HCT116 (cell line): ENCODE data around the gene LCE2B. TPM values are rescaled to one million over a fixed set of nuclear protein-coding genes. Genes with fewer than 3 reads are reported as not detected.

Experiments
- ATAC-seq: fragments of 200-7000 bp; cut with Tn5 transposase; 2 replicates; pipeline ENCODE4 v1.9.1; 2020; ENCODE audit warnings: mild to moderate bottlenecking, moderate library complexity
- BruUV-seq: library from RNA; stranded (reverse); fragments of 400-500 nt; replicated peaks from 2 replicates; lab custom pipeline; 2021; lab: Mats Ljungman, UMichigan
- CTCF ChIA-PET: fragments of 300-600 bp; sonication (Branson Sonifier 250); formaldehyde crosslinking; loops from one replicate; lab custom pipeline; 2021; ENCODE audit warnings: antibody characterized with exemption; lab: Charles Lee
- POLR2A ChIA-PET: fragments of 300-600, 350-600 bp; sonication (Branson Sonifier 250); formaldehyde crosslinking; loops from one replicate; lab custom pipeline; 2021; ENCODE audit warnings: antibody characterized with exemption; lab: Charles Lee
- RAD21 ChIA-PET, 2 experiments: fragments of 300-600 bp; sonication (Branson Sonifier 250); formaldehyde crosslinking; loops; one replicate each; lab custom pipeline; 2023; ENCODE audit warnings: low total read pairs in 2 of 2; ENCODE audit not compliant: uncharacterized antibody in 2 of 2, unreplicated experiment in 2 of 2, low non-redundant PET in 1 of 2; lab: Charles Lee
- DNase-seq: peaks from one replicate; pipeline ENCODE4 v3.0.0-alpha.2; 2010; ENCODE audit warnings: low read depth, low spot score
- H2AFZ ChIP-seq: fragments of 200-600 bp; shearing (Covaris generic), sonication (generic); 2 replicates; pipeline ENCODE4 v1.6.1; 2017; ENCODE audit warnings: low read depth, mixed run types, mixed read lengths, antibody characterized with exemption, low read length; ENCODE audit not compliant: poor library complexity, severe bottlenecking
- H3K27ac ChIP-seq: 2 replicates; pipeline ENCODE4 v1.5.1; 2012; ENCODE audit warnings: low read depth, low read length
- H3K27me3 ChIP-seq: fragments of 200-600 bp; sonication (generic); 2 replicates; pipeline ENCODE4 v1.6.1; 2016; ENCODE audit warnings: mixed run types, low read length, mixed read lengths; ENCODE audit not compliant: insufficient read depth
- H3K36me3 ChIP-seq, 2 experiments: fragments of 200-500 bp in 1 of 2; fragments of 200-600 bp in 1 of 2; sonication (Bioruptor generic) in 1 of 2; sonication (generic) in 1 of 2; 2 replicates each; pipeline versions ENCODE4 v1.5.1 to v1.6.1; 2014 to 2016; ENCODE audit warnings: low read length in 2 of 2, inconsistent platforms in 1 of 2, mixed read lengths in 1 of 2, mixed run types in 1 of 2; ENCODE audit not compliant: insufficient read depth in 2 of 2, control insufficient read depth in 1 of 2
- H3K4me1 ChIP-seq, 2 experiments: fragments of 200-600 bp in 1 of 2; sonication (generic) in 1 of 2; 2 replicates each; pipeline versions ENCODE4 v1.5.1 to v1.6.1; 2012 to 2017; ENCODE audit warnings: low read length in 2 of 2, inconsistent platforms in 1 of 2, mild to moderate bottlenecking in 1 of 2, mixed read lengths in 1 of 2, mixed run types in 1 of 2, moderate library complexity in 1 of 2; ENCODE audit not compliant: insufficient read depth in 2 of 2, control insufficient read depth in 1 of 2
- H3K4me2 ChIP-seq: fragments of 200-600 bp; sonication (generic); 2 replicates; pipeline ENCODE4 v1.6.1; 2017; ENCODE audit warnings: mixed run types, low read length, mixed read lengths
- H3K4me3 ChIP-seq, 2 experiments: fragments of 200-600 bp in 1 of 2; sonication (generic) in 1 of 2; replicated peaks in 1 of 2; 2 replicates each; pipeline ENCODE4 v1.5.1; 2011 to 2016; ENCODE audit warnings: low read length in 2 of 2, control low read depth in 1 of 2, low read depth in 1 of 2, mild to moderate bottlenecking in 1 of 2, mixed read lengths in 1 of 2, mixed run types in 1 of 2
- H3K79me2 ChIP-seq: fragments of 200-600 bp; sonication (generic); 2 replicates; pipeline ENCODE4 v1.6.1; 2017; ENCODE audit warnings: mild to moderate bottlenecking, mixed run types, low read length, moderate library complexity, mixed read lengths; ENCODE audit not compliant: insufficient read depth
- H3K9ac ChIP-seq: fragments of 200-600 bp; sonication (generic); 2 replicates; pipeline ENCODE4 v1.6.1; 2016; ENCODE audit warnings: low read length, mixed read lengths
- H3K9me2 ChIP-seq: fragments of 200-600 bp; sonication (generic), shearing (Covaris generic); 2 replicates; pipeline ENCODE4 v1.6.1; 2017; ENCODE audit warnings: mixed run types, mild to moderate bottlenecking, moderate library complexity; ENCODE audit not compliant: insufficient read depth
- H3K9me3 ChIP-seq, 2 experiments: fragments of 200-500 bp in 1 of 2; fragments of 200-600 bp in 1 of 2; sonication (Bioruptor generic) in 1 of 2; sonication (generic) in 1 of 2; 2 replicates each; pipeline ENCODE4 v1.6.1; 2014 to 2017; ENCODE audit warnings: low read length in 2 of 2, mixed read lengths in 2 of 2, inconsistent platforms in 1 of 2, low read depth in 1 of 2, mild to moderate bottlenecking in 1 of 2, mixed run types in 1 of 2, moderate library complexity in 1 of 2; ENCODE audit not compliant: control insufficient read depth in 1 of 2, insufficient read depth in 1 of 2
- H4K20me1 ChIP-seq: fragments of 200-600 bp; sonication (generic), shearing (Covaris generic); 2 replicates; pipeline ENCODE4 v1.6.1; 2017; ENCODE audit warnings: mixed run types, mild to moderate bottlenecking, moderate library complexity; ENCODE audit not compliant: insufficient read depth
- ATF3 ChIP-seq: IDR thresholded peaks from 2 replicates; pipeline ENCODE4 v1.6.1; 2012
- CBX3 ChIP-seq: IDR thresholded peaks from 2 replicates; pipeline ENCODE4 v1.6.1; 2012; ENCODE audit warnings: low read depth
- CEBPB ChIP-seq: IDR thresholded peaks from 2 replicates; pipeline ENCODE4 v1.6.1; 2012; ENCODE audit warnings: low read depth
- EGR1 ChIP-seq: IDR thresholded peaks from 2 replicates; pipeline ENCODE4 v1.6.1; 2012; ENCODE audit warnings: low read depth
- ELF1 ChIP-seq: IDR thresholded peaks from 2 replicates; pipeline ENCODE4 v1.6.1; 2012; ENCODE audit warnings: low read depth, borderline replicate concordance
- JUND ChIP-seq: IDR thresholded peaks from 2 replicates; pipeline ENCODE4 v1.6.1; 2012
- MAX ChIP-seq: IDR thresholded peaks from 2 replicates; pipeline ENCODE4 v1.6.1; 2012
- POLR2AphosphoS5 ChIP-seq: IDR thresholded peaks from 2 replicates; pipeline ENCODE4 v1.6.1; 2011; ENCODE audit warnings: mild to moderate bottlenecking, low read depth, low read length, moderate library complexity
- RAD21 ChIP-seq: IDR thresholded peaks from 2 replicates; pipeline ENCODE4 v1.6.1; 2012; ENCODE audit warnings: low read depth, mild to moderate bottlenecking
- SIN3A ChIP-seq: IDR thresholded peaks from 2 replicates; pipeline ENCODE4 v1.6.1; 2012; ENCODE audit warnings: low read depth
- SP1 ChIP-seq: IDR thresholded peaks from 2 replicates; pipeline ENCODE4 v1.6.1; 2012; ENCODE audit warnings: low read depth
- SRF ChIP-seq: IDR thresholded peaks from 2 replicates; pipeline ENCODE4 v1.6.1; 2012; ENCODE audit warnings: low read depth
- TCF7L2 ChIP-seq: IDR thresholded peaks from 2 replicates; pipeline ENCODE4 v1.7.0; 2011; ENCODE audit warnings: borderline replicate concordance, inconsistent platforms; ENCODE audit not compliant: insufficient read depth, insufficient read length; ENCODE audit errors: extremely low read depth
- ZBTB33 ChIP-seq: IDR thresholded peaks from 2 replicates; pipeline ENCODE4 v1.6.1; 2011; ENCODE audit warnings: mild to moderate bottlenecking, low read length, moderate library complexity; ENCODE audit not compliant: insufficient replicate concordance; ENCODE audit errors: extremely low read depth
- ZFX ChIP-seq: fragments of 450-650 bp; IDR thresholded peaks from 2 replicates; pipeline ENCODE4 v1.6.1; 2017
- ZNF274 ChIP-seq: fragments of 200-500 bp; sonication (Bioruptor generic); IDR thresholded peaks from 2 replicates; pipeline ENCODE4 v1.6.1; 2014; ENCODE audit warnings: mild to moderate bottlenecking, low read depth, low read length, inconsistent platforms
- intact Hi-C: fragments of 100-400 bp; cut with micrococcal nuclease; formaldehyde crosslinking; loops from 2 replicates; pipeline ENCODE4 v1.10.0; 2022
- total RNA-seq: library from RNA; stranded (reverse); gene quantifications from one replicate; pipeline ENCODE4 v1.2.1, GENCODE V29; 2021; ENCODE audit not compliant: unreplicated experiment
- TF ChIP-seq, protein P1 (sequence below), 3 experiments: fragments of 200-600 bp in 1 of 3; sonication (generic) in 1 of 3; IDR thresholded peaks in 2 of 3; conservative IDR thresholded peaks in 1 of 3; 2 replicates each; pipeline ENCODE4 v1.5.1; 2012 to 2017; ENCODE audit warnings: low read depth in 2 of 3, low read length in 2 of 3, antibody characterized with exemption in 1 of 3, borderline replicate concordance in 1 of 3, control low read depth in 1 of 3, mild to moderate bottlenecking in 1 of 3, mixed read lengths in 1 of 3, mixed run types in 1 of 3, moderate library complexity in 1 of 3; ENCODE audit not compliant: insufficient read depth in 1 of 3

The LCE2B gene
- total RNA-seq, 1 experiment from 2014 or later, result not detected

- Histone ChIP-seq H3K4me1 (no peaks in the 10 kb centered on the region), H3K36me3 (no peaks in the 10 kb centered on the region), H3K79me2 (no peaks in the 10 kb centered on the region), H3K27me3 (peaks cover 39% of the 10 kb centered on the region), H3K27ac (no peak overlapping the region)
- DNase-seq, result no peak
- RAD21 ChIA-PET, result no interaction called here
- peak; percentile 83 for ATAC-seq
- BruUV-seq, result no TSS peak
- POLR2A ChIA-PET, result no interaction called here
- TF ChIP-seq MAX (no peak), SP1 (no peak), ZBTB33 (no peak), EGR1 (no peak), POLR2AphosphoS5 (no peak), SIN3A (no peak), CBX3 (no peak), RAD21 (peak; percentile 47), CEBPB (no peak), SRF (no peak), ZFX (no peak), ATF3 (no peak), JUND (no peak), ZNF274 (no peak), ELF1 (no peak), TCF7L2 (no peak)
- TF ChIP-seq, protein P1, sequence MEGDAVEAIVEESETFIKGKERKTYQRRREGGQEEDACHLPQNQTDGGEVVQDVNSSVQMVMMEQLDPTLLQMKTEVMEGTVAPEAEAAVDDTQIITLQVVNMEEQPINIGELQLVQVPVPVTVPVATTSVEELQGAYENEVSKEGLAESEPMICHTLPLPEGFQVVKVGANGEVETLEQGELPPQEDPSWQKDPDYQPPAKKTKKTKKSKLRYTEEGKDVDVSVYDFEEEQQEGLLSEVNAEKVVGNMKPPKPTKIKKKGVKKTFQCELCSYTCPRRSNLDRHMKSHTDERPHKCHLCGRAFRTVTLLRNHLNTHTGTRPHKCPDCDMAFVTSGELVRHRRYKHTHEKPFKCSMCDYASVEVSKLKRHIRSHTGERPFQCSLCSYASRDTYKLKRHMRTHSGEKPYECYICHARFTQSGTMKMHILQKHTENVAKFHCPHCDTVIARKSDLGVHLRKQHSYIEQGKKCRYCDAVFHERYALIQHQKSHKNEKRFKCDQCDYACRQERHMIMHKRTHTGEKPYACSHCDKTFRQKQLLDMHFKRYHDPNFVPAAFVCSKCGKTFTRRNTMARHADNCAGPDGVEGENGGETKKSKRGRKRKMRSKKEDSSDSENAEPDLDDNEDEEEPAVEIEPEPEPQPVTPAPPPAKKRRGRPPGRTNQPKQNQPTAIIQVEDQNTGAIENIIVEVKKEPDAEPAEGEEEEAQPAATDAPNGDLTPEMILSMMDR (IDR thresholded peaks at IDR 0.05 in 2 of 3, conservative IDR thresholded peaks at IDR 0.05 in 1 of 3; ENCODE audit: borderline replicate concordance in 1 of 3, insufficient read depth in 1 of 3, low read depth in 2 of 3, low read length in 2 of 3), result peak; percentile 18 to 66 (median 62); a peak in 4 of 6 replicates
- TF ChIP-seq, all 23 proteins: peak for 2
- Histone ChIP-seq H3K9ac (no peak overlapping the region), H3K9me2 (no peaks in the 10 kb centered on the region), H3K4me2 (no peak overlapping the region), H2AFZ (no peak overlapping the region), H4K20me1 (no peaks in the 10 kb centered on the region), H3K4me3 (no peak overlapping the region), H3K9me3 (no peaks in the 10 kb centered on the region)
- intact Hi-C loops, result no loop called here
- CTCF ChIA-PET, result no interaction called here
Observed at GRCh38 chr1:152735648-152736047, 49.7 kb downstream of the LCE2B start.

Other genes starting within 250 kb of the LCE2B start
- gene LCE5A, start 175.3 kb upstream of the LCE2B start, total RNA-seq, result not detected
- not detected for gene CRCT1, start 171.6 kb upstream of the LCE2B start, total RNA-seq
- gene LCE3E, start 119.3 kb upstream of the LCE2B start, total RNA-seq, result not detected
- not detected for gene LCE3D, start 105.6 kb upstream of the LCE2B start, total RNA-seq
- gene LCE3C, start 85.9 kb upstream of the LCE2B start, total RNA-seq, result not detected
- gene LCE3B, start 72.3 kb upstream of the LCE2B start, total RNA-seq, result not detected
- gene LCE3A, start 63.0 kb upstream of the LCE2B start, total RNA-seq, result not detected
- not detected for gene LCE2D, start 22.7 kb upstream of the LCE2B start, total RNA-seq
- not detected for gene LCE2C, start 10.8 kb upstream of the LCE2B start, total RNA-seq
- not detected for gene LCE2A, start 12.2 kb downstream of the LCE2B start, total RNA-seq
- not detected for gene LCE4A, start 22.0 kb downstream of the LCE2B start, total RNA-seq
- not detected for gene KPRP, start 71.9 kb downstream of the LCE2B start, total RNA-seq
- not detected for gene LCE1F, start 89.0 kb downstream of the LCE2B start, total RNA-seq
- not detected for gene LCE1E, start 100.1 kb downstream of the LCE2B start, total RNA-seq
- gene LCE1D, start 110.6 kb downstream of the LCE2B start, total RNA-seq, result not detected
- not detected for gene LCE1C, start 120.5 kb downstream of the LCE2B start, total RNA-seq
- not detected for gene LCE1B, start 125.8 kb downstream of the LCE2B start, total RNA-seq
- gene LCE1A, start 141.3 kb downstream of the LCE2B start, total RNA-seq, result not detected
- gene LCE6A, start 156.7 kb downstream of the LCE2B start, total RNA-seq, result not detected
- not detected for gene LCE7A, start 173.9 kb downstream of the LCE2B start, total RNA-seq
- gene SMCP, start 192.2 kb downstream of the LCE2B start, total RNA-seq, result not detected
- not detected for gene IVL, start 222.4 kb downstream of the LCE2B start, total RNA-seq